GM21825 (cell line): ENCODE measurements around the gene AHRR.
"Not testable (repeated sequence)": the region's sequence is repeated elsewhere in the genome, so short reads cannot be mapped to it uniquely, and the experiment has no call there.

ENCODE experiments used
- ATAC-seq: cut with Tn5 transposase; IDR thresholded peaks from one replicate; pipeline ENCODE4 v1.9.1; 2021; ENCODE audit warnings: mild to moderate bottlenecking, moderate library complexity; ENCODE audit not compliant: unreplicated experiment

AHRR gene

DNA sequence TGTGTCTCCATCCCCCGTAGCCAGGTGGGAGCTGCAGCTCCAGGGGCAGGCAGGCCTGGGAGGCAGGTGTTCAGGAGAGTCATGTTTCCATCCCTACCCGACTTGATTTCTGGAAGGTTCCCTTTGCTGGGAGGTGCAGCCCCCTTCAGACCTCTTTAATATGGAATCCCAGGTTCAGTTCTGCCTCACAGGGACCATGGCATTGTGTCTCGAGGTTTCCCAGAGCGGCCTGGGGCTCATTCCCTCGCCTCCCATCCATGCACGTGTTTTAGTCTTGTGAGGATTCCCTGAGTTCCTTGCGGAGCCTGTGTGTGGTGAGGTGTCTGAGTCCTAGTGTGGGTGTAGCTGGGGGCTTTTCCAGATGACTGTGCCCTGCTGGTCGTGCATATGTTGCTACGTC, 16.5 kb upstream of the AHRR start:
- ATAC-seq: no peak

DNA sequence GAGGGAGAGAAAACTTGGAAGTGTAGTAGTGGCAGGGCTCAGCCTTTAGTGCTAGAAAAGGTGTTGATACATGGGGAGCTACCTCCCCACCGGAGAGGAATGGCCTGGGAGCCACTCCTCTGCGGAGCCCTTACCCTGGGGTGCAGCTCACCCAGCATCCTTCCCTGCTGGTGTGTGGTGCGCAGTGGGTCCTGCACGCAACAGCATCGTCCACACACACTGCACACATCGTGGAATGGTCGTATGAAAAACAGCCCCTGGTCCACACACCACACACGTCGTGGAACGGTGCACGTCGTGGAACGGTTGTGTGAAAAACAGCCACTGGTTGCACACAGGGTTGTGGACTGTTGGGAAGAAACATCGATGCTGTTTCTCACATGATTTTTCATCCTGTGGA, 16.1 kb upstream of the AHRR start:
- no peak for ATAC-seq

DNA sequence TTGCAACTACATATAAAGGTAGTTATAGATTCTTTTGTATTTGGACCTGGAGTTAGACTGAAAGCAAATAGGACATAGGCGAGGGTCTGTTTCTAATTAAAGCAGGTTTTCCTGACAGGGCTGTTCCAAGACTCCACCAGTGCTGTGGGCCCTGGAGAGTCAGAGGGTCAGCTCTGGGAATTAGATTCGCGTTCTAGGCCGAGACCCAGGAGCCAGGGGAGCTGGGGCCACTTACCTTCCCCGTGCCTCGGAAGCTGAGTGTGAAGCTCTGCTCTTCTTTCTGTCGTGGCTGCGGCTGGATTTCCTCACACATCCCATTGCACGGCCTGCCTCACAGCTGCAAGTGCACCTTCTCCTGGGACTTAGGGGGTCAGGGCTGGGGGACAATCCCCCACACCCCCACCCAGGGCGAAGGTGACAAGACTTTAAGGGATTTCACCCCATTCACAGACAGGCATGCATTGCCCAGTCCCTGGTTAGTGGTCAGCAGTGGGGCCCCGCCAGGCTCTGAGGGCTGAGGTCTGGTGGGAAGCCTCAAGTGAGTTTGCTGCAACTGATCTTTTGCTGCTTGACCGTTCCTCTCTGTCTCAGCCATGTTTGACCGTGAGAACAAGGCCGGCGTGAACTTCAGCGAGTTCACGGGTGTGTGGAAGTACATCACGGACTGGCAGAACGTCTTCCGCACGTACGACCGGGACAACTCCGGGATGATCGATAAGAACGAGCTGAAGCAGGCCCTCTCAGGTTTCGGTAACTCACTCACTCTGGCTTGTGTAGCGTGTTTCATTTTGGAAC, 15.3 kb upstream of the AHRR start:
- no peak for ATAC-seq

DNA sequence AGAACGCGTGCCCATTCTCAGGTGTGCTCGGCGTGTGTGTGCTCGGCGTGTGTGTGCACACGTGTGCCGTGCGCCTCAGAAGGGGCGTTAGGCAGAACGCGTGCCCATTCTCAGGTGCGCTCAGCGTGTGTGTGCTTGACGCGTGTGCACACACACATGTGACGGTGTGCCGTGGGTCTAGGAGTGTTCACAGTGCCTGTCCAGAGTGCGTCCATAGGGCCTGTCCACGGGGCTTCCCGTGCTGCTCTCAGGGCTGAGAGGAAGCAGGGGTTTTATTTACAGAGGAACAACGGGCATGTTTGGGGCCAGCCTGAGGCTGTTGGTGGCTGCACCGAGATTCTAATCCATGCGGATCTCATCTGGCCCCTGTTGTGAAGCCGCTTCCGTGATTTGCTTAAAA, 14.2 kb upstream of the AHRR start:
- ATAC-seq: no peak

DNA sequence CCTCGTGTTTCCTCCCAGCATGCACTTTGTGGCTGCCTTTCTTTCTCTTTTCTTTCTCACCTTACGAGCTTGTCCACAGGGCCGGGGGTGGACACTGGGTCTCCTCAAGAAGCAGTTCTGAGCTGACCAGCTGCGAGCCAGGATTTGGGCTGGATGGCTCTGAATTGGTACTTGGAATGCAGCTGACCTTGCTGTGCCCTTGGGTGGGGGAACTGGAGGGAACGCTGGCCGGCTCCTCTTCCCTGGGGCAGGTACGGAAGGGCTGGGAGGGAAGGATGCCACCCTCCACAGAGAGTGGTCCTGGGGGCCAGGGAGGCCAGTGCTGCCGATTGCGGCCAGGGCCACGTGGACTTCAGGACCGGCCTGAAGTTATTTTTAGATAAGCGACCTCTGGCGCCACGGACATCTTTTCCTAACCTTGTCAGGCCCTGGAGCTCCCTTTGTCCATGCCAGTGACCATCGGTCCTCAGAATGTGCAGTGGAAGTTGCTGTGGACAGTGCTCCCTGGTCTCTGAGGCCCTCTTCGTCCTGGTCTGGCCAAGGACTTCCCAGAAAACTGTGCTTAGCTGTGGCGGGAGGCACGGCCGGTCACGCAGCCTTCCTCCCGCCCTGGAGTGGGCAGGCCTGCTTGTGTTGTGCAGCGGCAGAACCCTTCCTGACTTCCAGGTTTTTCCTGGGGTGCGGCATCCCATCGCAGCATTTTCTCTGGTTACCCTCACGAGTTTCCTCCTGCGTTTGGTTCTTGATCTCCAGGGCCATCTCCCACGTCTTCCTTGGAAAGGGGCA, 13.5 kb upstream of the AHRR start:
- no peak for ATAC-seq

DNA sequence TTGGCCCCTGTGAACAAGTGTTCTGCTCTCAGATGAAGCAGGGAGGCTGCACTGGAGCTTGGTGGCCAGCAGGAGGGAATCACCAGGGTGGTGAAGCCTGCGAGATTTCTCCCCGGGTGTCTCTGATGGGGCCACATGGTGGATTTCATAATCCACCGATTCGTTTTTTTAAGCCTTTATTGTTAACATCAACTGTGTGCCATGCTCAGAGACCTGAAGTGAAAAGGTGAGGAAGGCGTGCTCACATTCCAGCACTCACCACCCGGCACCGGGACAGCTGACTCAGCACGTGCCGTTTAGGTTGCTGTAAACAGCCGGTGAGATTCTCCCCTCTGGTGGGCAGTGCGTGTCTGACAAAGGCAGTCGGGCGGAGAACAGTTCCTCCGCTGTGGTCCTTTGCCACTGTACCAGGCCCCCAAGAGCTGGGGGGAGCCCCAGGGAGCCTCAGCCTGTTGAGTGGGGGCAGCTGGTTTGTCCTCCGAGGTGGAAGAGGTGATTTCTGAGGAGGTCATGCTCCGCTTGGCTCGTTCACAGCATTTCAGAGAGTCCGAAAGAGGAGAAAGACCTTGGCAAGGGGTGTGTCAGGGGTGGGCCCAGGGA, 12.7 kb upstream of the AHRR start:
- ATAC-seq: no peak

DNA sequence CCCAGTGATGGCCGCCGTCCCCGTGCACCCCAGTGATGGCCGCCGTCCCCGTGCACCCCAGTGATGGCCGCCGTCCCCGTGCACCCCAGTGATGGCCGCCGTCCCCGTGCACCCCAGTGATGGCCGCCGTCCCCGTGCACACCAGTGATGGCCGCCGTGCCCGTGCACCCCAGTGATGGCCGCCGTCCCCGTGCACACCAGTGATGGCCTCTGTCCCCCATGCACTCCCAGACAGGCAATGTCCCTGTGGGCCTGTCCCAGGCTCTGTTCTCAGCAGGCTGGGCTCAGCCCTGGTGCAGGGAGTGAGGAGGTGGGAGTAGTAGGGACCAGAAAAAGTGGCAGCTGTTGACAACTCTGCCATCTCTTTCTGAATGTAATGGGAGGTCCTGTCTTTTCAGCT, 11.7 kb upstream of the AHRR start:
- ATAC-seq: not testable (repeated sequence)

DNA sequence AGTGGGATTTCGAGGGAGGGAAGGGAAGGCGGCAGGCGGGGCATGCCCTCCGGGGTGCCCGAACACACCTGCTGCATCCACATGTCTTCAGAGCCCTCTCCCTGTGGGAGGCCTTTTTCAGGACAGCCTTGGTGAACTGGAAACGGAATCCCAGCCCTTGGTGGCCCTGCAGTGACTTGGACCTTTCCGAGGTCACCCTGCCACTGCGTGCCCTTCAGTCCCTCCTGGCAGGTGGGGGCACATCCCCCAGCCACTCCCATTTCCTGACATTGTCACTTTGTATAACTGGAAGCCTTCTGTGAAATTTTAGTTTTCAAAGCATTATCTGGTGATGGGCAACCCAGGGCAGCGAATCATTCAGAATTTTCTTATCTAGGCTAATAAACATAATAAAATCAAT, 11.0 kb upstream of the AHRR start:
- no peak for ATAC-seq

DNA sequence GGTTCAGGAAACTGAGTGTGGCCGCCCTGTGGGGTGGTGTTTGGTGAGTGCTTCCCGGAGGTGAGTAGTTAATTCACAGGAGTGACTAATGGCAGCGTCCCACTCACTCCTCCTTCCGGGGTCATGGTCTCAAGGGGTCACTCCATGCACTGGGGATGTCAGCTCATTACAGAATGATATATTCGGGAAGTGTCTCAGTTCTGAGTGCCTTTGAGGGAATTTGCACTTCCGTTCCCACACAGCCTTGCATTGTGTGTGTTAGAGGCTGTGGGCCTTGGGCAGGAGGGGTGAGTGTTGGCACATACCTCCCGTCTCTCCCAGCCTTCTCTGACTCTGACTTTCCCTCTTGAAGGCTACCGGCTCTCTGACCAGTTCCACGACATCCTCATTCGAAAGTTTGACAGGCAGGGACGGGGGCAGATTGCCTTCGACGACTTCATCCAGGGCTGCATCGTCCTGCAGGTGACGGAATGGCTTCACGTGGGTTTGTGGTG, 10.5 kb upstream of the AHRR start:
- ATAC-seq: no peak

DNA sequence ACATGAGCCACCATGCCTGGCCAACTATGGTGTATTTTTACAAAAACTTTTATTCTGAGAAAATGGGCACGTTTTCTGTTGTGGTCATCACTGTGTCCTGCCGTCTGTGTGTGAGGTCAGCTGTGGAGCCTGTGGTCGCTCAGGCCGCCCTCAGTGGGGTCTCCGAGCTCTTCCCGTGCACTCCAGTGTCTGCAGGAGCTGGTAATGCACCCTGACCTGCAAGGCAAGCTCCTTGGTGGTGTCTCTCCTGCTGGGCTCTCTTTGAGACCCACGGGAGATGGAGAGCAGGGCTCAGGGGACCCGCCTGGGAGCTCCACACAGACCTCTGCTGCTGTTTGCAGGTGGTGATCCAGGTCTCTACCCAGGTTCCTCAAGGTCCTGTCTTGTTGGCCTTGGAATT, 9.6 kb upstream of the AHRR start:
- no peak for ATAC-seq

DNA sequence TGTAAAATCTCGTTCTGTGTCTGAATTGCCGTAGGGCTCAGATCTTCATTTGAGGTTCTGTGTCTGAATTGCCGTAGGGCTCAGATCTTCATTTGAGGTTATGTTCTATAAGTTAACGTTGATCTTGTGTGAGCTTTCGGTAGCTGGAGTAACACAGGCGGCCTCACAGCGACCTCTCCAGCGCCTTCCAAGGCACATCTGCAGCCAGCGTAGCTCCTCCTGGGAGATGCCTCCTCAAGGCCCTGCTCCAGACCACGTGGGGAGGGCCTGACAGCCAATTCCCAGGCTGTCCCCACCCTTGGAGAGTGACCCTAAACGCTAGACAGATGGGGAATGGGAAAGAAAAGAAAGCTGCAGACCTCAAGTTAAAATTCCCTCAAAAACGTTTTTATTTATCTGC, 8.7 kb upstream of the AHRR start:
- no peak for ATAC-seq

DNA sequence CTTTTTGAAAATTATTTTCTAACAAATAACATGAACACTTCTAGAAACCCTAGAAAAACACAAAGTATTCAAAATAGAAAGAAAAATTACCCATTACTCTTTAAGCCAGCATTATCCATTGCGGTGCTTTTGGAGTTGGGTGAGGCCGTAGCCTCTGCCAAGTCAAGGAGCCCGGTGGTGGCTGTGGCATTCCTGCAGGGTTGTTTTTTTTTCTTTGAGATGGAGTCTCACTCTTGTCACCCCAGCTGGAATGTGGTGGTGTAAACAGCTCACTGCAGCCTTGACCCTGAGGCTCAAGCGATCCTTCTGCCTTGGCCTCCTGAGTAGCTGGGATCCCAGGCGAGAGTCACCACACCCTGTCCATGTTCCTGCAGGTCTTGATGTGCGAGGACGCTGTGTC, 8.2 kb upstream of the AHRR start:
- no peak for ATAC-seq

DNA sequence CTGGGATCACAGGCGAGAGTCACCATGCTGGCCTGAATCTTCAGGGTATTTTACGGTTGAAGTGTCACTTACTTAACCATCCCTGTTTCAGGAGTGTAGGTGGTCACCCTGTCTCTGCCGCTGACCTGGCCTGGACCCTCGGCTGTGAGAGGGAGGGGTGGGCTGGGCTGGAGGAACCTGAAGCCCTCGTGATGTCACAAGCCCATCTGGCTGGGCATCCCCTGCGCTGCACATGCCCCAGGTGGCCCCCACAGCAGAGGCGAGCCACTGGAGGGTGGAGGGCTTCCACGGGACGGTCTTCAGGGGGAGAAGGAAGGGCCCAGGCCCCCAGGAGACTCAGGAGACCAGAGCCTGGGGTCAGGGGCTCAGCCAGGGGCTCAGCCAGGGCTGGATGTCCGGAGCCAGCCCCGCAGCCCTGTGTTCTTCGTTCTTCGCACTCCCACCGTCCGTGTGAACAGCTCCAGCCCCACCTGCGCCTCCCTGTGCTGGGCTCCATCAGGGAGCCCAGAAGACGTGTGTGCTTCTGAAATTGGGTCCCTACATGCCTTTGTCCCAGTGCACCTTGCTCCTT, 7.6 kb upstream of the AHRR start:
- no peak for ATAC-seq

DNA sequence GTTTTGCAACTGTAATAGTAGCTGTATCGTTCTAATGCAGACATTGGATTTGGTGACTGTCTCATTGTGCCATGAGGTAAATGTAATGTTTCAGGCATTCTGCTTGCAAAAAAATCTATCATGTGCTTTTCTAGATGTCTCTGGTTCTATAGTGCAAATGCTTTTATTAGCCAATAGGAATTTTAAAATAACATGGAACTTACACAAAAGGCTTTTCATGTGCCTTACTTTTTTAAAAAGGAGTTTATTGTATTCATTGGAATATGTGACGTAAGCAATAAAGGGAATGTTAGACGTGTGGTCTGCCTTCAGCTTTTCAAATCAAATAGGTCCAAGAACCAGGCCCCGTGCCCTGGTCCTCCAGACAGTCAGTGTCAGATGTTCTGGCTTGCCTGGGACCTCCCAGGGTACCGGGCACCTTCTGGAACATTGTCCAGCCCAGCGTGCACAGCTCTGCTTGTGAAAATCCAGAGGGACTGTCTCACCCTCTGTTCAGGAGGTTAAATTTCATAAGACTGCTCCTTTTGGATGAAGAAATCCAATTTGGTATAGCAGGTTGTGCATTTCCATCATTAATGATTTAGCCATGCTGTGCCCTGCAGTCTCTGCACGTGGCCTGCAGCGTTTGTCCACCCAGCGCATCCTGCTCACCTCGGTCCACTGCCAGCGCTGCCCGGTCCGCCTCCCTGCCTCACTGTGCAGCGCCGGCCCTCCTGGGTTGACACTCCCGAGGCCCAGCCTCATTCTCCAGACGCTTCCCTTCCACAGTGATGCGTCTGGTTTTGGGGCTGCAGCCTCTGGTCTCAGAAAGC, 6.6 kb upstream of the AHRR start:
- ATAC-seq: no peak

DNA sequence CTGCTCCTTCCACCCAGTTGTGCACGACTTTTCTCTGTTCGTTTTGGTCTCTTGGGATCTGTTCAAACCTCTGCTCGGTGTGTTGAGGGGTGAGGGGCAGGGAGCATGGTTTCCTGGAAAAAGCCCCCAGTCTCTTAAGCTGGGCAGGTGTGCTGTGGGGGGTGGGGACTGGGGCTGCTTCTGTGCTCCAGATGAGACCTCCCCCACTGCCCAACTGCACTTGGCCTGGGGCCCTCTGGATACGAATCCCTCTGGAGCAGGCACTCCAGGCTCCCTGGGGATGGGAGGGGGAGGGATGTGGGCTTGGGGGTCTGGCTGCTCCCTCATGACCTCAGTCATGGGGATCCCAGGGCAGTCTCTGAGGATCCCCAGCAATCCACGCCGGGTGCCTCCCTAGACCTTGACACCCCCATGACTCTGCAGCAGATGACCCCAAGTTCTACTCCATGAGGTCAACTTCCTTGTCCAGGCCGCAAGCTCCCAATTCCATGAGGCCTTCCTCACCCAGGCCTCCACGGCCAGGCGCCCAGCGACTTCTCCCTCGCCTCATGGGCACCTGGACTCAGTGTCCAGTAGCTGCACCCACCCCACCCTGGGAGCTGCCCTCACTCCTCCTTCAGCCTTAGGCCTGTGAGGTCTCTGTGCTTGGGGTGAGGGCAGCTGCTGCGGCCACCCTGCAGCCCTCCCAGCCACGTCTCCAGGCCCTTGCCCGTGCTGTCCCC, 5.9 kb upstream of the AHRR start:
- no peak for ATAC-seq

DNA sequence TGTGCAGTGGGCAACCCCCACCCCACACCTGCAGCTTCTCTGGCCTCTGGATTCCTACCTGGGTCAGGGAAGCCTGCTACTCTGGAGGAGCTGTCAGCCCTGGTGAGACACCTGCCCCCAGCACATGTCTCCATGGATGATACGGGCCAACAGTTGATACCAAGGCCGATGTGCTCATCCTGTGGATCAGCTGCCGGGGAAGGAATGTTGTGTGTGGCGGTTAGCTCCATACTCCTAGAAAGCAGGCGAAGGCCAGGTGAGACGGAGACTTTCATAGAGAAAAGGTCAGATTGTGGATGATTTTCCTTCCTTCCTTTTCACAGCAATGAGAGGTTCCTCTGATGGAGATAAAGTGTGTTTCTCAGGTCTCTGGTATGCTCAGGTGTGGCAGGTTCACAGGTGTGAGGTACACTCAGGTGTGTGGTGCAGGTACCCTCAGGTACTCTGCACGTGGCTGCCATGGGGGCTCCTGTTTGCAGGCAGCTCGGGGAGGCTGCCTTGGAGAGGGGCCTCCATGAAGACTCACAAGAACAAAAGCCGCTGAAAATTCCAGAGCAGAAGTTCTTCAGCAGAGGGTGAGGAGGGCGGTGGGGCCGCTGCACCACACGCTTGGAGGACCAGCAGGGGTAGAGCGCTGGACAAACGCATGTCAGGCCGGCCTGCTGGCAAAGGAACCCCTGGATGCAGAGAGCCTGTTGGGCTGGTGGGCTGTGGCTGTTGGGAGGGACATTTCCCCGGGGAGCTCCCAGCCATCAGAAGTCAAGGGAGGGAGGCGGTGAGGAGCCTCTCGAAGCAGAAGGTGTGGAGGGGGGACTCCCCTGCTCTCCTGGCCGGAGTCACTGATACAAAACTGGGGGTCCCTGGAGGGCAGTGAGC, 5.1 kb upstream of the AHRR start:
- ATAC-seq: peak; percentile 11

DNA sequence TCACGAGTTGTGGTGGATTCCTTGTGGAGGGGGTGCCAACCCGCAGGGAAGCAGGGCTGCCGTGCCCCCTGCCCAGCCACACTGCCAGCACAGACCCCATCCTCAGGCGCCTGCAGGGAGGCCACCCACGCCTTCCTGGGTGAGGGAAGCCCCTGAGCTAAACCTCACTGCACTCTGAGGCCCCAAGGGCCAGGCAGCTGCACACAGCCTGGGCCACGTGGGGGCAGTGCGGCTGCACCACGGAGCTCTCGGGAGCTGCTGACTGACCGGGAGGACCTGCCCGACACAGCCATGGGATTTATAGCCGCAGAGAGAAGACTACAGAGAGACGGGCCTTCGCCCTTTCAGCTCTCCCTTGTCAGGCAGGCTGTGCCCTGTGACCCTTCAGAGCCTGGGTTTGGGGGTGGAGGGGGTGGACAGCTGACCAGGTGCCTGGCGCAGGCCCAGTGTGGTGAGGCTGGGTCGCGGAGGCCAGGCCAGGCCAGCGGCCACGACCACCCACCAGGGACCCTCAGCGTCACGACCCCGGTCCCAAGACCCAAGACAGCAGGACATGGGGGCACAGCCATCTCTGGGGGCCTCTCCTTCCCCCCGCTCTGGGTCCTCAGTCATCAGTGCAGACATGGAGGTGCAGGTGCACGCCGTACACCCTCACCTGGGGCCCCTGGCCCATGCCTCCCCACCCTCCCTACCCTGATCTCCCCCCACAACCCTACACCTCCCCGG, 4.3 kb upstream of the AHRR start:
- ATAC-seq: peak; percentile 72

DNA sequence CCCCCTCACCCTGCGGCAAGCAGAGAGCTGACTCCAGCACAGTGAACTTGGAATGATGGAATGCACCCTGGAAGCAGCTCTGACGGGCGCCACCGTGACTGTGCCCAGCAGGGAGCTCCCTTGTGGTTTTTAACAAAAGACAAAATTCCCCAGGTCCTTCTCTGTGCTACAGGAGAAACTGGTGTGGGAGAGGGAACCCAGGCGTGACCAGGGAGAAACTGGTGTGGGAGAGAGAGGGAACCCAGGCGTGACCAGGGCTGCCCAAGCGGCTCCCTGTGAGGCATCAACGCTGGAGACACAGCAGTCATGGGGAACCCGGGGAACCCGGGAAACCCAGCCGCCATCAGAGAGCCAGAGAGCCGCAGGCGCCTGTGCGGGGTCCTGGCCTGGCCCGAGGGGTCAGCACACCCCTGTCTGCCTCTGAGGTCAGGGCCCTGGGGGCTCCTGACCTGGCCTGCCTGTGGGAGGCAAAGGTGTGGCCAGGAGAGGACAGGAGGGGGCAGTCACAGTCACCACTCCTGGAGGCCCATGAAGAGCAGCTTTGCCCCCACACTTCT, 3.1 kb upstream of the AHRR start:
- no peak for ATAC-seq
